Liver (tissue), 9 donors: ENCODE results near the gene SLC30A4. TPM values are rescaled to one million over a fixed set of nuclear protein-coding genes. Genes with fewer than 3 reads are reported as not detected.

ENCODE experiments used
- DNase-seq: peaks from one replicate; pipeline ENCODE4 v3.0.0-alpha.2; 2017; ENCODE audit warnings: low spot score
- H3K27ac ChIP-seq, 2 donors: one replicate each; pipeline ENCODE4 v1.7.0; 2013; ENCODE audit warnings: inconsistent platforms in 2 of 2, low read length in 2 of 2, control low read depth in 1 of 2, low read depth in 1 of 2, mild to moderate bottlenecking in 1 of 2
- H3K27me3 ChIP-seq, 4 donors: one replicate each; pipeline versions ENCODE4 v1.6.1 to v1.7.0; 2013; ENCODE audit warnings: low read length in 3 of 4, inconsistent platforms in 1 of 4, mild to moderate bottlenecking in 1 of 4, moderate library complexity in 1 of 4; ENCODE audit not compliant: control insufficient read depth in 4 of 4, insufficient read depth in 4 of 4
- H3K36me3 ChIP-seq, 4 donors: one replicate each; pipeline versions ENCODE4 v1.6.1 to v1.7.0; 2013; ENCODE audit warnings: low read length in 3 of 4, mild to moderate bottlenecking in 3 of 4, low read depth in 1 of 4, moderate library complexity in 1 of 4; ENCODE audit not compliant: control insufficient read depth in 4 of 4, insufficient read depth in 3 of 4
- H3K4me1 ChIP-seq, 4 donors: one replicate each; pipeline versions ENCODE4 v1.6.1 to v1.7.0; 2013; ENCODE audit warnings: low read length in 3 of 4, mild to moderate bottlenecking in 3 of 4, moderate library complexity in 1 of 4; ENCODE audit not compliant: control insufficient read depth in 4 of 4, insufficient read depth in 4 of 4
- H3K4me3 ChIP-seq, 3 donors: one replicate each; pipeline versions ENCODE4 v1.6.1 to v1.7.0; 2013; ENCODE audit warnings: low read length in 3 of 3, control low read depth in 1 of 3, low read depth in 1 of 3, mild to moderate bottlenecking in 1 of 3
- H3K9ac ChIP-seq, 2 donors: one replicate each; pipeline ENCODE4 v1.7.0; 2013; ENCODE audit warnings: low read length in 2 of 2, mild to moderate bottlenecking in 2 of 2, moderate library complexity in 2 of 2, control low read depth in 1 of 2, low read depth in 1 of 2
- H3K9me3 ChIP-seq, 4 donors: one replicate each; pipeline versions ENCODE4 v1.6.1 to v1.7.0; 2013; ENCODE audit warnings: low read length in 3 of 4; ENCODE audit not compliant: control insufficient read depth in 4 of 4
- ATF3 ChIP-seq: IDR thresholded peaks from 2 replicates; pipeline ENCODE4 v1.6.1; 2016; ENCODE audit warnings: antibody characterized with exemption
- CTCF ChIP-seq: fragments of 150-350 bp; IDR thresholded peaks from 2 replicates; pipeline ENCODE4 v1.5.1; 2017; ENCODE audit warnings: improper control_type of control experiment, low read depth, low read length; ENCODE audit not compliant: missing input control
- EGR1 ChIP-seq, 2 donors: IDR thresholded peaks; 2 replicates each; pipeline ENCODE4 v1.6.1; 2016 to 2018; ENCODE audit warnings: antibody characterized with exemption in 2 of 2, low read depth in 2 of 2
- FOXA1 ChIP-seq: IDR thresholded peaks from 2 replicates; pipeline ENCODE4 v1.6.1; 2016; ENCODE audit warnings: antibody characterized with exemption
- FOXA2 ChIP-seq: IDR thresholded peaks from 2 replicates; pipeline ENCODE4 v1.6.1; 2016; ENCODE audit warnings: antibody characterized with exemption
- GABPA ChIP-seq, 2 donors: IDR thresholded peaks in 1 of 2; conservative IDR thresholded peaks in 1 of 2; 2 replicates each; pipeline ENCODE4 v1.6.1; 2016; ENCODE audit warnings: antibody characterized with exemption in 2 of 2, mild to moderate bottlenecking in 1 of 2, moderate library complexity in 1 of 2
- HNF4A ChIP-seq, 2 donors: conservative IDR thresholded peaks; 2 replicates each; pipeline ENCODE4 v1.6.1; 2016; ENCODE audit warnings: antibody characterized with exemption in 2 of 2, mild to moderate bottlenecking in 2 of 2
- HNF4G ChIP-seq: IDR thresholded peaks from 2 replicates; pipeline ENCODE4 v1.6.1; 2016; ENCODE audit warnings: antibody characterized with exemption
- JUND ChIP-seq, 2 donors: IDR thresholded peaks; 2 replicates each; pipeline ENCODE4 v1.6.1; 2016; ENCODE audit warnings: antibody characterized with exemption in 2 of 2
- MAX ChIP-seq: IDR thresholded peaks from 2 replicates; pipeline ENCODE4 v1.6.1; 2016; ENCODE audit warnings: antibody characterized with exemption
- RAD21 ChIP-seq, 2 donors: IDR thresholded peaks; 2 replicates each; pipeline ENCODE4 v1.6.1; 2016; ENCODE audit warnings: antibody characterized with exemption in 2 of 2, mild to moderate bottlenecking in 2 of 2
- RXRA ChIP-seq, 2 donors: IDR thresholded peaks; 2 replicates each; pipeline ENCODE4 v1.6.1; 2017 to 2018; ENCODE audit warnings: antibody characterized with exemption in 2 of 2, mild to moderate bottlenecking in 1 of 2
- SP1 ChIP-seq: IDR thresholded peaks from 2 replicates; pipeline ENCODE4 v1.6.1; 2018; ENCODE audit warnings: antibody characterized with exemption, mild to moderate bottlenecking
- TAF1 ChIP-seq: conservative IDR thresholded peaks from 2 replicates; pipeline ENCODE4 v1.6.1; 2016; ENCODE audit warnings: antibody characterized with exemption, mild to moderate bottlenecking
- YY1 ChIP-seq: IDR thresholded peaks from 2 replicates; pipeline ENCODE4 v1.6.1; 2016; ENCODE audit warnings: antibody characterized with exemption, mild to moderate bottlenecking
- WGBS: extraction: QIAGEN DNeasy Blood & Tissue Kit; methylation state at CpG from one replicate; pipeline ENCODE4 v1.1.7; 2013; 5-methylcytosine and 5-hydroxymethylcytosine counted together
- polyA plus RNA-seq, 2 donors: library from polyadenylated mRNA; stranded (reverse) in 1 of 2; unstranded in 1 of 2; fragments of 200-250 nt in 1 of 2; fragments of >200 nt in 1 of 2; fragmentation: Nextera tagmentation in 1 of 2; extraction: Ambion mirVana in 1 of 2; gene quantifications; one replicate each; pipeline versions ENCODE4 v1.2.1 to v1.2.3, GENCODE V29; 2013 to 2015
- total RNA-seq, 2 donors: library from RNA; depleted of rRNA; stranded (reverse); fragments of >200 nt; gene quantifications; one replicate each; pipeline ENCODE4 v1.2.3, GENCODE V29; 2014
- TF ChIP-seq, protein P1 (sequence below): IDR thresholded peaks from 2 replicates; pipeline ENCODE4 v1.6.1; 2016; ENCODE audit warnings: antibody characterized with exemption, mild to moderate bottlenecking
- donor health status: healthy.
- donor health status: healthy.
- donor health status: healthy.
- donor health status: healthy.
- donor health status: healthy.

SLC30A4 gene
- total and polyA plus RNA-seq, 4 donors, result 0.69 to 5.6 (median 2.7) TPM

DNA sequence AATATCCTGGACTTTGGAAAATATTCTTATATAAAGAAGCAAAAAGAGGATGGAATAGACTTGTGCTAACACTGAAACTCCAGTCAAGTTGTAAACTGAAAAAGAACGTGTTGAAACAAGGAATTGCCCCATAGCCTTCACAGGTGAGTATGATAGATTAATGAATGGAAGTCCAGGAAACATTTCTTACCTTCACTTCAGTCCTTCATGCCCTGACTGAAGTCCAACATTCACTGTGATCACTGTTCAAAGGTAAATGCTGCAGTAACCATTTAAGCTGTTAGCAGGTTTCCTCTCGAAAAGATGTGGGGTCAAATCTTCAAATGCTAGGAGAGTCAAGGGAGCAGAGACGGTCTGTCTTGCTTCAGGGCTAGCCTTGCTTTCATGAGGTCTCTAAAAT lies 46.1 kb downstream of the SLC30A4 start:
- H3K9me3 ChIP-seq, result no peaks in the 10 kb centered on the region
- no peaks in the 10 kb centered on the region for H3K27me3 ChIP-seq
- DNase-seq, result no peak
- no peak overlapping the region for H3K9ac ChIP-seq
- TF ChIP-seq ATF3 (no peak), HNF4A (conservative IDR thresholded peaks at IDR 0.05) (peak; percentile 16 to 35)
- 54% methylated on average over 3 of the region's 3 CpGs for WGBS
- peaks cover 0 to 2% (median 0%) of the 10 kb centered on the region in 4 donors for H3K36me3 ChIP-seq
- no peak overlapping the region for H3K27ac ChIP-seq
- no peak overlapping the region for H3K4me3 ChIP-seq
- no peaks in the 10 kb centered on the region for H3K4me1 ChIP-seq

- TF ChIP-seq HNF4A (conservative IDR thresholded peaks at IDR 0.05) (peak; percentile 14 to 38), MAX (no peak)
- 42% methylated on average over 6 of the region's 6 CpGs for WGBS
- Histone ChIP-seq H3K27ac (no peak overlapping the region), H3K36me3 (peaks cover 0 to 2% (median 0%) of the 10 kb centered on the region in 4 donors), H3K9ac (no peak overlapping the region), H3K9me3 (no peaks in the 10 kb centered on the region), H3K4me3 (no peak overlapping the region), H3K27me3 (no peaks in the 10 kb centered on the region), H3K4me1 (no peaks in the 10 kb centered on the region)
- DNase-seq, result no peak
Measured at GRCh38 chr15:45474799-45475198, 47.8 kb downstream of the SLC30A4 start.

DNA sequence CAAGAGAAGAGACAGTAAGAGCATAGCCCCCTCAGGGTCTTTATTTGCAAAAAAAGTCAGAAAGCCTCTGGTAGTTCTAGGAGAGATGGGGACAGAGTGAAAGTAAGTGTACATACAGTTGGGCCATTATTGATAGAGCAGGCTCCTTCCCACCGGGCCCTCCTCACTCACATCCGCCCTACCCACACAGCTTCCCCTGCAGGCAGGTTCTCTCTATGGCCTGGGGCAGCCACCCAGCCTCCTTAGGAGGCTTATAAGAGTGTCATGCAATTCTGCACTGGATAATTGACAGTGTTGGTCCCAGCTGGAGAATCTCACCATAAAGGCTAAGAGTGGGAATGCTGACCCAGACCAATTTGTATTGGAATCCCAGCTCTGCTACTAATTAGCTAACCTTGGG lies 49.5 kb downstream of the SLC30A4 start:
- 69% methylated on average over 2 of the region's 2 CpGs for WGBS
- TF ChIP-seq JUND (IDR thresholded peaks at IDR 0.05) (no peak), YY1 (no peak)
- no peak overlapping the region for H3K4me3 ChIP-seq

DNA sequence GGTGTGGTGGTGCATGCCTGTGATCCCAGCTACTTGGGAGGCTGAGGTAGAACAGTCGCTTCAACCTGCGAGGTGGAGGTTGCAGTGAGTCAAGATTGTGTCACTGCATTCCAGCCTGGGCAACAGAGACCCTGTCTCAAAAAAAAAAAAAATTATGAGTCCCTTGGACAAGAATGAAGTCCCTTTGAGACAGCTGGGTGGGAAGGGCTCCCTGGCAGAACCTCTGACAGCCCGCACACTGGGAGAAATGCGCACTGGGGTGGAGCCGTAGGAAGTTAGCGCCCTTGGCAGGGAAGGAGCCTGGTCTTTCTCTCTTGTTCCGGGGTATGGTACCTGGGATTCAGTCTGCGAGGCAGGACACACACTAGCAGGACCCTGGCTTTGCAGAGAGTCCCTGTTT lies 51.4 kb downstream of the SLC30A4 start:
- Histone ChIP-seq H3K27ac (no peak overlapping the region), H3K27me3 (no peaks in the 10 kb centered on the region), H3K9ac (no peak overlapping the region), H3K36me3 (no peaks in the 10 kb centered on the region), H3K9me3 (no peaks in the 10 kb centered on the region), H3K4me3 (no peak overlapping the region), H3K4me1 (no peaks in the 10 kb centered on the region)
- WGBS, result 82% methylated on average over 8 of the region's 8 CpGs
- TF ChIP-seq RAD21 (IDR thresholded peaks at IDR 0.05), result no peak
- TF ChIP-seq YY1, result no peak
- TF ChIP-seq, protein P1, sequence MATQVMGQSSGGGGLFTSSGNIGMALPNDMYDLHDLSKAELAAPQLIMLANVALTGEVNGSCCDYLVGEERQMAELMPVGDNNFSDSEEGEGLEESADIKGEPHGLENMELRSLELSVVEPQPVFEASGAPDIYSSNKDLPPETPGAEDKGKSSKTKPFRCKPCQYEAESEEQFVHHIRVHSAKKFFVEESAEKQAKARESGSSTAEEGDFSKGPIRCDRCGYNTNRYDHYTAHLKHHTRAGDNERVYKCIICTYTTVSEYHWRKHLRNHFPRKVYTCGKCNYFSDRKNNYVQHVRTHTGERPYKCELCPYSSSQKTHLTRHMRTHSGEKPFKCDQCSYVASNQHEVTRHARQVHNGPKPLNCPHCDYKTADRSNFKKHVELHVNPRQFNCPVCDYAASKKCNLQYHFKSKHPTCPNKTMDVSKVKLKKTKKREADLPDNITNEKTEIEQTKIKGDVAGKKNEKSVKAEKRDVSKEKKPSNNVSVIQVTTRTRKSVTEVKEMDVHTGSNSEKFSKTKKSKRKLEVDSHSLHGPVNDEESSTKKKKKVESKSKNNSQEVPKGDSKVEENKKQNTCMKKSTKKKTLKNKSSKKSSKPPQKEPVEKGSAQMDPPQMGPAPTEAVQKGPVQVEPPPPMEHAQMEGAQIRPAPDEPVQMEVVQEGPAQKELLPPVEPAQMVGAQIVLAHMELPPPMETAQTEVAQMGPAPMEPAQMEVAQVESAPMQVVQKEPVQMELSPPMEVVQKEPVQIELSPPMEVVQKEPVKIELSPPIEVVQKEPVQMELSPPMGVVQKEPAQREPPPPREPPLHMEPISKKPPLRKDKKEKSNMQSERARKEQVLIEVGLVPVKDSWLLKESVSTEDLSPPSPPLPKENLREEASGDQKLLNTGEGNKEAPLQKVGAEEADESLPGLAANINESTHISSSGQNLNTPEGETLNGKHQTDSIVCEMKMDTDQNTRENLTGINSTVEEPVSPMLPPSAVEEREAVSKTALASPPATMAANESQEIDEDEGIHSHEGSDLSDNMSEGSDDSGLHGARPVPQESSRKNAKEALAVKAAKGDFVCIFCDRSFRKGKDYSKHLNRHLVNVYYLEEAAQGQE, result no peak
- no peak for TF ChIP-seq CTCF
- TF ChIP-seq ATF3, result no peak
- no peak for TF ChIP-seq GABPA (IDR thresholded peaks at IDR 0.05 in 1 of 2, conservative IDR thresholded peaks at IDR 0.05 in 1 of 2)
- TF ChIP-seq FOXA1, result no peak
- no peak for TF ChIP-seq HNF4A (conservative IDR thresholded peaks at IDR 0.05)
- TF ChIP-seq RXRA (IDR thresholded peaks at IDR 0.05), result no peak
- TF ChIP-seq SP1, result no peak
- TF ChIP-seq FOXA2, result no peak
- TF ChIP-seq EGR1 (IDR thresholded peaks at IDR 0.05; ENCODE audit: low read depth in 2 of 2), result no peak
- no peak for TF ChIP-seq HNF4G
- TF ChIP-seq MAX, result no peak
- no peak for TF ChIP-seq TAF1
- no peak for DNase-seq

More for the DNA sequence above, 49.5 kb downstream of the SLC30A4 start:
- Histone ChIP-seq H3K9me3 (no peaks in the 10 kb centered on the region), H3K27me3 (no peaks in the 10 kb centered on the region), H3K4me1 (no peaks in the 10 kb centered on the region), H3K27ac (no peak overlapping the region), H3K9ac (no peak overlapping the region), H3K36me3 (no peaks in the 10 kb centered on the region)
- no peak for DNase-seq
